ENCODE measurements around the gene ATP6V1C2. TPM values are rescaled to one million over a fixed set of nuclear protein-coding genes. Genes with fewer than 3 reads are reported as not detected.
"Not testable (repeated sequence)": the region's sequence is repeated elsewhere in the genome, so short reads cannot be mapped to it uniquely, and the experiment has no call there.

The ATP6V1C2 gene
- total RNA-seq, 1 experiment from 2014 or later, result not detected

DNA sequence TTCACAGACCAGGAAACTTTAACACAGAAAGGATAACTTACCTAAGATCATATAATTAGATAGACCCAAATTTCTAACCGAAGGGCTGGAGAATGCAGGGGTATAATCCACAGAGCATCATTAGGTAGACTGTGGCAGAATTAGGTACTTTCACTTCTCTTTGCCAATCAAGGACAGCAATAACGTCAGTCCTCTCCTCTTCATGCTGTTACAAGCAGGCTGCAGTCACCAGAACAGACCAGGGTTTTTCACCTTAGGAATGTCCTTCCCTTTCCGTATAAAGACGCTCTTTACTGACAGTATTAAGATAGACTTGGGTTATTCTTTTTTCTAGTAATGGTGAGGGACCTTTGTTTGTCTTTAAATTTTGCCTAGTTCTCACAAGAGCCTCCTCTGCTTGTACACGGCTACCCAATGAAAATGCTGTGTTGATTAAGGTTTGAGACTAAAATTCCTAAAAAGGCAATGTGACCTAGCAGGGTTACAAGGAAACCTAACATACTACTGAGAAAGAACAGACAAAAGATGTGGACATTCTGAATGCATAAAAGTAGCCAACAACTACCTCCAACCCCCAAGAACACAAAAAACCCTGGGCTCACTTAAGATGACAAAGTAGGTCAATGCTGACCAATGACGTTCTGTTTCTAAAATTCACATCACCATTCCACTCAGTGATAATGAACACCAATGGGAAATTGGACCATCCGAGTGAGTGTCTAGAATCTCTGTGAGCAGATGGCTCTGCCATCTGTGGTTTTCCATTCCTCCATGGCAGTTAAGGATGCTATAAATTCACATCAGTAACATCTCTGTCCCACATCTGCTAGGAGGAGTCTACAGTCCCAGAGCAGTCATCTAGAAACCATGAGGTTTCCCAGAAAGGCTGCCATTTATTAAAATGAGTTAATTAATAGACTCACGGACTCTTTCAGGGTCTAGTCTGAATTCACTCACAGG, 89.1 kb downstream of the ATP6V1C2 start:
- TF ChIP-seq EZH2 (IDR thresholded peaks at IDR 0.05; ENCODE audit: low read depth), result no peak
- TF ChIP-seq CTCF (conservative IDR thresholded peaks at IDR 0.05), result no peak
- Histone ChIP-seq H3K9me3 (ENCODE audit: insufficient read depth, low read depth) (no peaks in the 10 kb centered on the region), H3K27ac (no peak overlapping the region), H3F3A (ENCODE audit: insufficient read depth, low read depth) (peaks cover 7% of the 10 kb centered on the region; the same call in 1 of the 2 replicates), H3K79me2 (ENCODE audit: low read depth) (peaks cover 65% of the 10 kb centered on the region), H3K27me3 (ENCODE audit: insufficient read depth, low read depth) (no peaks in the 10 kb centered on the region), H2AFZ (no peak overlapping the region), H4K20me1 (ENCODE audit: insufficient read depth) (peaks cover 54% of the 10 kb centered on the region), H3K4me1 (replicated peaks; ENCODE audit: insufficient read depth) (peaks cover 19% of the 10 kb centered on the region), H3K4me3 (peak overlapping the region; percentile 69; the same call in 1 of the 2 replicates), H3K36me3 (ENCODE audit: low read depth) (peaks cover 9% of the 10 kb centered on the region), H3K9me2 (ENCODE audit: insufficient read depth) (no peaks in the 10 kb centered on the region), H3K4me2 (peak overlapping the region; percentile 96)
- CTCF ChIA-PET, result no interaction called here
- BruUV-seq (replicated peaks), result no TSS peak
- POLR2A ChIA-PET (ENCODE audit: unreplicated experiment), result no interaction called here
- intact Hi-C loops (cut with micrococcal nuclease; ENCODE audit: unreplicated experiment), result loop anchor here (5.0 kb wide), 1 partner anchor 273 kb away; no protein-coding TSS in a partner anchor
- DNase-seq, result no peak

GRCh38 chr2:10811517-10811916, 90.1 kb downstream of the ATP6V1C2 start:
- Histone ChIP-seq H3K27me3 (ENCODE audit: insufficient read depth, low read depth) (0 out of 2 replicates have a peak, but pooled peaks cover under 1% of the 10 kb centered on the region), H3K4me1 (replicated peaks; ENCODE audit: insufficient read depth) (peaks cover 19% of the 10 kb centered on the region), H3K79me2 (ENCODE audit: low read depth) (peaks cover 58% of the 10 kb centered on the region), H3F3A (ENCODE audit: insufficient read depth, low read depth) (peaks cover 7% of the 10 kb centered on the region; the same call in 1 of the 2 replicates), H3K27ac (peak overlapping the region; percentile 81), H3K4me3 (peak overlapping the region; percentile 69), H3K9me3 (ENCODE audit: insufficient read depth, low read depth) (no peaks in the 10 kb centered on the region), H4K20me1 (ENCODE audit: insufficient read depth) (peaks cover 47% of the 10 kb centered on the region), H3K36me3 (ENCODE audit: low read depth) (peaks cover 9% of the 10 kb centered on the region), H2AFZ (peak overlapping the region; percentile 73; the same call in 1 of the 2 replicates), H3K9me2 (ENCODE audit: insufficient read depth) (no peaks in the 10 kb centered on the region), H3K4me2 (peak overlapping the region; percentile 96)
- BruUV-seq (replicated peaks), result no TSS peak
- no peak for DNase-seq
- TF ChIP-seq EZH2 (IDR thresholded peaks at IDR 0.05; ENCODE audit: low read depth) (no peak), CTCF (conservative IDR thresholded peaks at IDR 0.05) (no peak)
- ChIA-PET CTCF (no interaction called here), POLR2A (ENCODE audit: unreplicated experiment) (no interaction called here)
- intact Hi-C loops (cut with micrococcal nuclease; ENCODE audit: unreplicated experiment), result loop anchor here (5.0 kb wide), 1 partner anchor 274 kb away; no protein-coding TSS in a partner anchor

DNA sequence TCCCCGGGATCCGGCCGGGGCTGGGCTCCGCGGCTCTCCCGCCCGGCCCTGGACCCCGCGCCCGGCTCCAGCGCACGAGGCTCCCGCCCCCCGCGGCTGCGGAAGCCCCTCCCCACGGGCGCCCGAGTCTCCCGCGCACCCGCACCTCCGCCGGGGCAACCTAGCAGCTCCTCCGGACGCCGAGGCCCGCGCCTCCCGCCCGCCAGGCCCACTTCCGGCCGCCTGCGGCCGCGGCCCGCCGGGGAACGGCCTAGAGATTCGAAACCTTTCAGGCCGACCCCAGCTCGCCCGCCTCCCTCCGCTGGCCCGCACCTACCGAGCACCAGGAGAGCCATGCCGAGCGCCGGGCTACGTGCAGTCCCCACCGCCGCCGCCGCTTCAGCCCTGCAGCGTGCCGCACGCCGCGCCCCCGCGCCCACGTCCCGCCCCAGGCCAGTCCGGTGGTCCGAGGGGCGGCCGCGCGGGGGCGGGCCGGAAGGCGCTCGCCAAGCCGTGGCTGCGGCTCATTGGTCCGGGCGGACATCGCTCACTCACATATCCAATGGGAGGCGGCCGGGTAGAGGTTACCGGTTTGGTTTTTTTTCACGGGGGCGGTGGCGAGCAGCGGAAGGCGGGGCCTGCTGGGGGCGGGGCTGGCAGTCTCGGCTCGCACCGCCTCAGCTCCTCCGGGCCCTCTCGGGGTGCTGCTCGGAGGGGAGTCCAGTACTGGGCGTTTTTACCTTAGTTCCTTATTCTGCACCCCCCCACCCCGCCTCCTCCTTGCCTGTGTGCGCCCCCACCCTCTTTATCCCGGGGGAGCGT, 91.1 kb downstream of the ATP6V1C2 start, which contains the start of gene PDIA6:
Gene PDIA6 (minus strand): TSS at position 424 of the 801 bp plus-strand sequence. CDS start 89 bp downstream, at position 335.
- Histone ChIP-seq H3K9me3 (ENCODE audit: insufficient read depth, low read depth) (no peaks in the 10 kb centered on the region), H2AFZ (peak within 1 kb of the TSS; percentile 86), H3K9me2 (ENCODE audit: insufficient read depth) (no peaks in the 10 kb centered on the region), H3F3A (ENCODE audit: insufficient read depth, low read depth) (peaks cover 7% of the 10 kb centered on the region; the same call in 1 of the 2 replicates), H4K20me1 (ENCODE audit: insufficient read depth) (peaks cover 37% of the 10 kb centered on the region), H3K4me2 (peak within 1 kb of the TSS; percentile 96), H3K27me3 (ENCODE audit: insufficient read depth, low read depth) (peaks cover 9% of the 10 kb centered on the region), H3K36me3 (ENCODE audit: low read depth) (peaks cover 9% of the 10 kb centered on the region), H3K4me3 (peak within 1 kb of the TSS; percentile 69), H3K79me2 (ENCODE audit: low read depth) (peaks cover 47% of the 10 kb centered on the region), H3K4me1 (replicated peaks; ENCODE audit: insufficient read depth) (peaks cover 19% of the 10 kb centered on the region), H3K27ac (peak within 1 kb of the TSS; percentile 81)
- intact Hi-C loops (cut with micrococcal nuclease; ENCODE audit: unreplicated experiment), result loop anchor here (1.0 to 5.0 kb wide), 2 partner anchors 95 to 275 kb away; no protein-coding TSS in a partner anchor
- peak; percentile 90 to 98 for DNase-seq
- TF ChIP-seq CTCF (conservative IDR thresholded peaks at IDR 0.05), result no peak
- no peak for TF ChIP-seq EZH2 (IDR thresholded peaks at IDR 0.05; ENCODE audit: low read depth)
- BruUV-seq (replicated peaks), result no TSS peak
- ChIA-PET CTCF (interaction anchor here (0.6 kb wide), 2 partner anchors 375 to 1531 kb away, joined by 3 to 4 read pairs; no protein-coding TSS in a partner anchor), POLR2A (ENCODE audit: unreplicated experiment) (interaction anchor here (0.7 kb wide), 2 partner anchors 163 to 800 kb away, joined by 7 to 17 read pairs; no protein-coding TSS in a partner anchor)

- POLR2A ChIA-PET (ENCODE audit: unreplicated experiment), result interaction anchor here (0.7 kb wide), 1 partner anchor 162 kb away, joined by 17 read pairs; no protein-coding TSS in a partner anchor
- H2AFZ ChIP-seq, result peak overlapping the region; percentile 86
- H3K36me3 ChIP-seq (ENCODE audit: low read depth); H3K9me3 ChIP-seq (ENCODE audit: insufficient read depth, low read depth); DNase-seq; H3F3A ChIP-seq (ENCODE audit: insufficient read depth, low read depth); H3K9me2 ChIP-seq (ENCODE audit: insufficient read depth); CTCF ChIA-PET: not testable (repeated sequence)
- H3K4me1 ChIP-seq (replicated peaks; ENCODE audit: insufficient read depth), result peaks cover 19% of the 10 kb centered on the region
- H3K79me2 ChIP-seq (ENCODE audit: low read depth), result peaks cover 38% of the 10 kb centered on the region
- intact Hi-C loops (cut with micrococcal nuclease; ENCODE audit: unreplicated experiment), result loop anchor here (5.0 kb wide), 1 partner anchor 276 kb away; no protein-coding TSS in a partner anchor
- peak overlapping the region; percentile 69 for H3K4me3 ChIP-seq
- peaks cover 28% of the 10 kb centered on the region for H4K20me1 ChIP-seq (ENCODE audit: insufficient read depth)
- BruUV-seq (replicated peaks), result TSS peak; percentile 57
- peak overlapping the region; percentile 20 for H3K27ac ChIP-seq
- H3K27me3 ChIP-seq (ENCODE audit: insufficient read depth, low read depth), result peaks cover 14% of the 10 kb centered on the region
- peak overlapping the region; percentile 82 for H3K4me2 ChIP-seq
These were observed 92.0 kb downstream of the ATP6V1C2 start for GRCh38 chr2:10813163-10814138.

Data from PC-9 (cell line).